RWPE1 (cell line): ENCODE measurements around the gene VGF.
"Not testable (repeated sequence)": the region's sequence is repeated elsewhere in the genome, so short reads cannot be mapped to it uniquely, and the experiment has no call there.

Experiments used
- CTCF ChIA-PET: fragments of 350-600 bp; sonication (Branson Sonifier 250); formaldehyde crosslinking; extraction: SDS; loops from one replicate; lab custom pipeline; 2021; lab: Yijun Ruan, JAX
- POLR2A ChIA-PET: fragments of 400-600 bp; formaldehyde crosslinking; extraction: SDS; loops from one replicate; lab custom pipeline; 2020; ENCODE audit warnings: antibody characterized with exemption; ENCODE audit not compliant: low non-redundant PET; lab: Yijun Ruan, JAX
- DNase-seq: peaks from one replicate; pipeline ENCODE4 v3.0.0; 2012; ENCODE audit warnings: low spot score
- H3K27ac ChIP-seq: fragments of 450-650 bp; 2 replicates; pipeline ENCODE4 v1.5.1; 2017
- CTCF ChIP-seq: fragments of 450-650 bp; conservative IDR thresholded peaks from 2 replicates; pipeline ENCODE4 v1.5.1; 2017; ENCODE audit warnings: low read depth, mild to moderate bottlenecking

The VGF gene

GRCh38 chr7:101134399-101134980 is 30.9 kb downstream of the VGF start:
- peak overlapping the region; percentile 92 for H3K27ac ChIP-seq
- no peak for TF ChIP-seq CTCF
- ChIA-PET CTCF (interaction anchor here (0.5 to 0.6 kb wide), 2 partner anchors 57 to 427 kb away, joined by 3 to 5 read pairs; no protein-coding TSS in a partner anchor), POLR2A (interaction anchor here (0.5 kb wide), 1 partner anchor 273 kb away, joined by 3 read pairs; no protein-coding TSS in a partner anchor)
- no peak for DNase-seq

DNA sequence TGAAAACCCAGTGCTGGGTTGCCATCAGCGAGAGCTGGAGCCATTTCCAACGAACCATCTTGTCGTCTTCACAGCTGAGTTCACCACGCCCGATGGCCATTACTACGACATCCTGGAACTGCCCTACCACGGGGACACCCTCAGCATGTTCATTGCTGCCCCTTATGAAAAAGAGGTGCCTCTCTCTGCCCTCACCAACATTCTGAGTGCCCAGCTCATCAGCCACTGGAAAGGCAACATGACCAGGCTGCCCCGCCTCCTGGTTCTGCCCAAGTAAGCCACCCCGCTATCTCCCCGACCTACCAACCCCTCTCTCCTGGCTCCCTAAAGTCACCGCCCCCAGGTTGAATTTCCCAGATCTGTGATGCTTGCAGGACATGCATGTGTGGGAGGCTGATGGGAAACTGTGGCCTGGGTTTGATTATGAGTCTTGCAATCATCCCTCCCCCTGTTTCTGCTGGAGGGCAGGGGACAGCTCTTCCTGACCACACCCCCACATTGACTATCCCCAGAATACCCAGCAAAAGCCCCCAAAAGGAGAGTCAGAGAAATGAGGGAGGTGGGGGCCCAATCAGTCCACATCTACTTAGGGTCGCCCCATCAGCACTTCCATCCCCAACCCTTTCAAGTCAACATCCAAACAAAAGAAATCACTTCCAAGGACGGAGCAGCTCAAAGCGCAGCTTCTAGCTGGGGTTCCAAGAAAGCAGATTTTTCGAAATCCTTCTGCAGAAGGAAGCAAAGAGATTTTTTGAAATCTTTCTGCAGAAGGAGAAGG is 31.6 kb downstream of the VGF start:
- CTCF ChIA-PET = interaction anchor here (0.6 to 0.8 kb wide), 2 partner anchors 39 to 56 kb away, joined by 3 read pairs; no protein-coding TSS in a partner anchor
- H3K27ac ChIP-seq = peak overlapping the region; percentile 47
- DNase-seq = no peak
- POLR2A ChIA-PET = interaction anchor here (0.5 kb wide), 1 partner anchor 272 kb away, joined by 3 read pairs; no protein-coding TSS in a partner anchor
- TF ChIP-seq CTCF = no peak

- DNase-seq, POLR2A ChIA-PET: not testable (repeated sequence)
- CTCF ChIA-PET = interaction anchor here (0.6 to 0.8 kb wide), 2 partner anchors 38 to 308 kb away, joined by 3 read pairs; no protein-coding TSS in a partner anchor
- H3K27ac ChIP-seq = peak overlapping the region; percentile 47
These were observed 32.5 kb downstream of the VGF start for GRCh38 chr7:101132626-101133600.

DNA sequence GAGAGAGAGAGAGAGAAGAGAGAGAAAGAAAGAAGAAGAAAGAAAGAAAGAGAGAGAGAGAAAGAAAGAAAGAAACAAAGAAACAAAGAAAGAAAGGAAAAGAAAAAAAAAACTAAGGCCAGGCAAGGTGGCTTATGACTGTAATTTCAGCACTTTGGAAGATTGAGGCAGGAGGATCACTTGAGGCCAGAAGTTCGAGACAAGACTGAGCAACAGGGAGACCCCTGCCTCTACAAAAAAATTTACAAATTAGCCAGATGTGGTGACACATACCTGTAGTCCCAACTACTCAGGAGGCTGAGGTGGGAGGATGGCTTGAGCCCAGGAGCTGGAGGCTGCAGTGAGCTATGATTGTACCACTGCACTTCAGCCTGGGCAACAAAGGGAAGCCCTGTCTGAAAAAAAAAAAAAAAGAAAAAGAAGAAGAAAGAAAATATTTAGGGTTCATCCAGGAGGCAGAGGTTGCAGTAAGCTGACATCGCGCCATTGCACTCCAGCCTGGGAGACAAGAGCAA is 35.7 kb downstream of the VGF start:
- H3K27ac ChIP-seq = no peak overlapping the region
- ChIA-PET POLR2A (interaction anchor here (0.6 kb wide), 1 partner anchor 44 kb away, joined by 8 read pairs; no protein-coding TSS in a partner anchor), CTCF (interaction anchor here (0.6 kb wide), 1 partner anchor 114 kb away, joined by 3 read pairs; no protein-coding TSS in a partner anchor)
- TF ChIP-seq CTCF = no peak
- no peak for DNase-seq

DNA sequence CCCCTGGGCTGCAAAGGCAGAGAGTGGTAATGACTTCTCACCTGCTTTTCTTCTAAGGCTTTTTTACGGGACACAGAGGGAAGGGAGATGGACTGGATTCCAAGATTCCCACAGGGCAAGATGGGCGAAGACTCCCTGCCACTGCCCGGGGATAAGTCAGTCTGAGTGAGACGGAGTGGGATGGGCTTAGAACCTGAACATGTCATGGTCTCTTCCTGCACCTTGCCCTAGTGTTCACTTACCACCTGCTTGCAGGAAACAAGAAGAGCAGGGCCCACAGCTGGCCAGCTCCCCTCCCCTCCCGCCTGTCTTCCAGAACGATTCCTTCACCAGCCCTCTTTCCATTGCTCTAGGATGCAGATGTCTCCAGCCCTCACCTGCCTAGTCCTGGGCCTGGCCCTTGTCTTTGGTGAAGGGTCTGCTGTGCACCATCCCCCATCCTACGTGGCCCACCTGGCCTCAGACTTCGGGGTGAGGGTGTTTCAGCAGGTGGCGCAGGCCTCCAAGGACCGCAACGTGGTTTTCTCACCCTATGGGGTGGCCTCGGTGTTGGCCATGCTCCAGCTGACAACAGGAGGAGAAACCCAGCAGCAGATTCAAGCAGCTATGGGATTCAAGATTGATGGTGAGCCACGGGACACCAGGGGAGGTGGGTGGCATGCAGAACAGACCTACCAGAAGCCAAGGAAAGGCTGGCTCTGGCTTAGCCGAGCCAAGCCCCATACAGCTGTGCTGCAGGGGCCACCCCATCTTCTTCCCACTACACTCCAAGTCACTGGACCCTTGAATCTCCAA is 37.1 kb downstream of the VGF start:
- H3K27ac ChIP-seq = peak overlapping the region; percentile 97
- no peak for DNase-seq
- no peak for TF ChIP-seq CTCF
- CTCF ChIA-PET = no interaction called here
- POLR2A ChIA-PET = no interaction called here
